ENCODE data around the gene ELP6.

- TF ChIP-seq MXI1 (conservative IDR thresholded peaks at IDR 0.05; ENCODE audit: poor library complexity, severe bottlenecking) = no peak
- TF ChIP-seq POLR2AphosphoS5 (IDR thresholded peaks at IDR 0.05) = no peak
Observed at GRCh38 chr3:47495111-47495510, 18.4 kb downstream of the ELP6 start.
